H1 (cell line): ENCODE data around the gene IL10. TPM values are rescaled to one million over a fixed set of nuclear protein-coding genes. Genes with fewer than 3 reads are reported as not detected.

Experiments used
- CTCF ChIA-PET: fragments of 300-600 bp; sonication (Branson Sonifier 250); formaldehyde crosslinking; loops from one replicate; lab custom pipeline; 2021; ENCODE audit not compliant: partially characterized antibody; lab: Charles Lee
- POLR2A ChIA-PET: fragments of 300-600 bp; sonication (Branson Sonifier 250); formaldehyde crosslinking; loops from one replicate; lab custom pipeline; 2021; ENCODE audit warnings: inconsistent platforms; ENCODE audit not compliant: partially characterized antibody; lab: Charles Lee
- DNase-seq, 2 experiments: peaks; one replicate each; pipeline versions ENCODE4 v3.0.0 to v3.0.0-alpha.2; 2010 to 2022; ENCODE audit warnings: low spot score in 2 of 2, low read depth in 1 of 2, mixed read lengths in 1 of 2
- FAIRE-seq: peaks from 2 replicates; lab custom pipeline; 2011; peaks lifted over from hg19 to GRCh38; lab: Jason Lieb, UNC
- H2AFZ ChIP-seq: 2 replicates; pipeline ENCODE4 v1.8.1; 2012; ENCODE audit warnings: low read length, inconsistent platforms
- H2AK5ac ChIP-seq: 2 replicates; pipeline ENCODE4 v1.6.1; 2013; ENCODE audit warnings: low read depth, low read length
- H2BK120ac ChIP-seq: replicated peaks from 2 replicates; pipeline ENCODE3; 2013; ENCODE audit warnings: low read depth, low read length, inconsistent platforms
- H2BK12ac ChIP-seq: 2 replicates; pipeline ENCODE4 v1.6.1; 2013; ENCODE audit warnings: low read depth, low read length
- H2BK15ac ChIP-seq: 2 replicates; pipeline ENCODE4 v1.6.1; 2013; ENCODE audit warnings: low read length
- H2BK20ac ChIP-seq: 2 replicates; pipeline ENCODE4 v1.6.1; 2013; ENCODE audit warnings: low read length
- H2BK5ac ChIP-seq: 2 replicates; pipeline ENCODE4 v1.6.1; 2013; ENCODE audit warnings: low read depth, low read length
- H3K14ac ChIP-seq: 2 replicates; pipeline ENCODE4 v1.6.1; 2013; ENCODE audit warnings: inconsistent platforms; ENCODE audit not compliant: insufficient read length
- H3K18ac ChIP-seq: 2 replicates; pipeline ENCODE4 v1.6.1; 2013; ENCODE audit warnings: low read length; ENCODE audit errors: extremely low read depth
- H3K23ac ChIP-seq: 2 replicates; pipeline ENCODE4 v1.6.1; 2013; ENCODE audit warnings: inconsistent platforms; ENCODE audit not compliant: insufficient read length
- H3K23me2 ChIP-seq: 2 replicates; pipeline ENCODE4 v1.6.1; 2013; ENCODE audit warnings: low read depth, low read length
- H3K27ac ChIP-seq: 2 replicates; pipeline ENCODE4 v1.6.1; 2011; ENCODE audit warnings: low read depth, low read length, inconsistent platforms
- H3K27me3 ChIP-seq, 4 experiments: replicated peaks in 1 of 4; 1 replicate in 1 of 4; 2 replicates in 3 of 4; pipeline versions ENCODE4 v1.6.1 to v1.8.1; 2011 to 2013; ENCODE audit warnings: low read length in 3 of 4, mild to moderate bottlenecking in 3 of 4, inconsistent platforms in 2 of 4, mixed read lengths in 2 of 4, moderate library complexity in 1 of 4; ENCODE audit not compliant: control insufficient read depth in 3 of 4, insufficient read depth in 3 of 4; ENCODE audit errors: extremely low read depth in 1 of 4
- H3K36me3 ChIP-seq, 4 experiments: 2 replicates each; pipeline versions ENCODE4 v1.6.1 to v1.8.1; 2011 to 2013; ENCODE audit warnings: mild to moderate bottlenecking in 4 of 4, low read length in 3 of 4, moderate library complexity in 2 of 4, control low read depth in 1 of 4, inconsistent platforms in 1 of 4; ENCODE audit not compliant: insufficient read depth in 4 of 4, control insufficient read depth in 2 of 4
- H3K4ac ChIP-seq: replicated peaks from 2 replicates; pipeline ENCODE3; 2013; ENCODE audit warnings: low read length, low read depth, mixed read lengths, inconsistent platforms; ENCODE audit not compliant: insufficient read length
- H3K4me1 ChIP-seq, 4 experiments: replicated peaks in 1 of 4; 1 replicate in 1 of 4; 2 replicates in 3 of 4; pipeline versions ENCODE4 v1.6.1 to v1.8.1; 2011 to 2013; ENCODE audit warnings: low read length in 3 of 4, inconsistent platforms in 2 of 4, mixed read lengths in 1 of 4; ENCODE audit not compliant: insufficient read depth in 4 of 4, control insufficient read depth in 3 of 4
- H3K4me2 ChIP-seq, 2 experiments: 2 replicates each; pipeline versions ENCODE4 v1.6.1 to v1.8.1; 2011 to 2013; ENCODE audit warnings: low read depth in 2 of 2, low read length in 2 of 2, control low read depth in 1 of 2, inconsistent platforms in 1 of 2, mild to moderate bottlenecking in 1 of 2; ENCODE audit not compliant: insufficient read depth in 1 of 2
- H3K4me3 ChIP-seq, 4 experiments: fragments of 200-600, 300-600 bp in 1 of 4; sonication (generic), shearing (Covaris generic), sonication (Bioruptor Twin) in 1 of 4; 2 replicates each; pipeline versions ENCODE4 v1.5.1 to v1.8.1; 2011 to 2016; ENCODE audit warnings: low read length in 4 of 4, low read depth in 3 of 4, control low read depth in 2 of 4, inconsistent platforms in 2 of 4, mild to moderate bottlenecking in 2 of 4, mixed read lengths in 1 of 4, moderate library complexity in 1 of 4; ENCODE audit not compliant: insufficient read depth in 2 of 4; ENCODE audit errors: extremely low read depth in 1 of 4
- H3K56ac ChIP-seq: replicated peaks from 2 replicates; pipeline ENCODE3; 2013; ENCODE audit warnings: low read depth, mild to moderate bottlenecking, mixed read lengths, low read length, inconsistent platforms; ENCODE audit not compliant: insufficient read length
- H3K79me1 ChIP-seq: 2 replicates; pipeline ENCODE4 v1.6.1; 2013; ENCODE audit warnings: low read depth, low read length, control low read depth
- H3K79me2 ChIP-seq, 2 experiments: 2 replicates each; pipeline versions ENCODE4 v1.6.1 to v1.8.1; 2012 to 2013; ENCODE audit warnings: low read length in 2 of 2, mild to moderate bottlenecking in 2 of 2, inconsistent platforms in 1 of 2; ENCODE audit not compliant: insufficient read depth in 2 of 2, control insufficient read depth in 1 of 2
- H3K9ac ChIP-seq, 4 experiments: replicated peaks in 1 of 4; 1 replicate in 1 of 4; 2 replicates in 3 of 4; pipeline versions ENCODE4 v1.6.1 to v1.8.1; 2011 to 2013; ENCODE audit warnings: low read depth in 3 of 4, low read length in 3 of 4, control low read depth in 2 of 4, mild to moderate bottlenecking in 2 of 4, moderate library complexity in 2 of 4, inconsistent platforms in 1 of 4; ENCODE audit errors: extremely low read depth in 1 of 4
- H3K9me3 ChIP-seq, 2 experiments: 2 replicates each; pipeline versions ENCODE4 v1.6.1 to v1.8.1; 2012 to 2013; ENCODE audit warnings: mild to moderate bottlenecking in 2 of 2, moderate library complexity in 2 of 2, control low read depth in 1 of 2, inconsistent platforms in 1 of 2, low read depth in 1 of 2, low read length in 1 of 2, mixed read lengths in 1 of 2; ENCODE audit not compliant: insufficient read depth in 2 of 2
- H4K20me1 ChIP-seq, 2 experiments: replicated peaks in 1 of 2; 2 replicates each; pipeline versions ENCODE3 to v1.8.1; 2011 to 2013; ENCODE audit warnings: inconsistent platforms in 2 of 2, low read length in 2 of 2, mild to moderate bottlenecking in 1 of 2; ENCODE audit not compliant: insufficient read depth in 2 of 2, control insufficient read depth in 1 of 2
- H4K5ac ChIP-seq: 2 replicates; pipeline ENCODE4 v1.6.1; 2013; ENCODE audit warnings: low read length, low read depth, mixed read lengths, inconsistent platforms; ENCODE audit not compliant: insufficient read length
- H4K8ac ChIP-seq: 2 replicates; pipeline ENCODE4 v1.8.0; 2013; ENCODE audit warnings: mild to moderate bottlenecking, moderate library complexity, low read length, inconsistent platforms; ENCODE audit not compliant: insufficient read depth; ENCODE audit errors: extremely low read depth
- H4K91ac ChIP-seq: replicated peaks from 2 replicates; pipeline ENCODE3; 2013; ENCODE audit warnings: low read length, mixed read lengths, inconsistent platforms; ENCODE audit not compliant: insufficient read length
- CEBPB ChIP-seq: IDR thresholded peaks from 2 replicates; pipeline ENCODE4 v1.6.1; 2012; ENCODE audit warnings: low read depth, low read length
- FOSL1 ChIP-seq: IDR thresholded peaks from 2 replicates; pipeline ENCODE4 v1.6.1; 2011; ENCODE audit warnings: mild to moderate bottlenecking, low read depth, low read length, moderate library complexity; ENCODE audit not compliant: insufficient read depth
- JUN ChIP-seq: IDR thresholded peaks from 2 replicates; pipeline ENCODE4 v1.6.1; 2011; ENCODE audit warnings: low read depth, mild to moderate bottlenecking, improper control_type of control experiment, low read length
- KDM1A ChIP-seq: fragments of 200-600, 300-600 bp; sonication (generic); IDR thresholded peaks from 2 replicates; pipeline ENCODE4 v1.7.1; 2016; ENCODE audit warnings: mild to moderate bottlenecking, low read length, borderline replicate concordance
- POU5F1 ChIP-seq: IDR thresholded peaks from 2 replicates; pipeline ENCODE4 v1.6.1; 2011; ENCODE audit warnings: low read depth, mild to moderate bottlenecking, low read length, moderate library complexity
- RBBP5 ChIP-seq: IDR thresholded peaks from 2 replicates; pipeline ENCODE4 v1.7.1; 2012; ENCODE audit warnings: low read depth, mild to moderate bottlenecking, inconsistent platforms, low read length, moderate library complexity, borderline replicate concordance
- RNF2 ChIP-seq: fragments of 200-900, 300-1000 bp; sonication (generic); IDR thresholded peaks from 2 replicates; pipeline ENCODE4 v1.7.1; 2016; ENCODE audit warnings: borderline replicate concordance, low read depth, mild to moderate bottlenecking, antibody characterized with exemption, low read length; ENCODE audit not compliant: poor library complexity, severe bottlenecking; ENCODE audit errors: missing control alignments
- SAP30 ChIP-seq: fragments of 300-600 bp; sonication (generic); IDR thresholded peaks from 2 replicates; pipeline ENCODE4 v1.7.1; 2012; ENCODE audit warnings: low read length, moderate library complexity, mild to moderate bottlenecking, inconsistent platforms; ENCODE audit not compliant: insufficient read depth, insufficient replicate concordance
- SIX5 ChIP-seq: IDR thresholded peaks from 2 replicates; pipeline ENCODE4 v1.6.1; 2011; ENCODE audit warnings: mild to moderate bottlenecking, low read depth, low read length
- SRF ChIP-seq: IDR thresholded peaks from 2 replicates; pipeline ENCODE4 v1.6.1; 2011; ENCODE audit warnings: mild to moderate bottlenecking, low read depth, low read length, moderate library complexity
- TAF1 ChIP-seq: IDR thresholded peaks from 2 replicates; pipeline ENCODE4 v1.6.1; 2011; ENCODE audit warnings: mild to moderate bottlenecking, low read depth, low read length
- TCF12 ChIP-seq: IDR thresholded peaks from 2 replicates; pipeline ENCODE4 v1.6.1; 2011; ENCODE audit warnings: low read depth, mild to moderate bottlenecking, low read length
- WGBS, 2 experiments: shearing (Covaris generic) in 1 of 2; methylation state at CpG; one replicate each; pipeline versions ENCODE4 v1.1.6 to v1.1.7; 2013 to 2015; ENCODE audit warnings: low lambda C conversion rate in 2 of 2, mixed read lengths in 2 of 2, inconsistent platforms in 1 of 2, low coverage in 1 of 2, missing lambda C conversion rate in 1 of 2; ENCODE audit not compliant: insufficient replicate concordance in 2 of 2, insufficient coverage in 1 of 2, insufficient read length in 1 of 2; ENCODE audit errors: extremely low coverage in 1 of 2, missing lambda C conversion rate in 1 of 2; 5-methylcytosine and 5-hydroxymethylcytosine counted together
- polyA plus RNA-seq, 7 experiments: library from polyadenylated mRNA; depleted of rRNA in 3 of 7; stranded (reverse) in 5 of 7; unstranded in 2 of 7; fragments of >200 nt in 5 of 7; fragments of 200-250 nt in 2 of 7; gene quantifications; 1 replicate in 5 of 7; 2 replicates in 1 of 7; 4 replicates in 1 of 7; pipeline versions ENCODE4 v1.2.1 to v1.2.3, GENCODE V29; 2011 to 2013; ENCODE audit warnings: missing spikeins in 2 of 7, mixed read lengths in 2 of 7
- total RNA-seq: library from RNA; stranded (reverse); fragmentation: NEBNext Ultra II Directional; extraction: Animal tissue kit (Norgen Biotek cat#: 25700); gene quantifications from 2 replicates; pipeline ENCODE4 v1.2.1, GENCODE V29; 2021

IL10 gene
- total and polyA plus RNA-seq, 2 of the 8 experiments (the other 6 are each of a cell fraction or from before 2014, with no cell fraction given), result not detected

DNA sequence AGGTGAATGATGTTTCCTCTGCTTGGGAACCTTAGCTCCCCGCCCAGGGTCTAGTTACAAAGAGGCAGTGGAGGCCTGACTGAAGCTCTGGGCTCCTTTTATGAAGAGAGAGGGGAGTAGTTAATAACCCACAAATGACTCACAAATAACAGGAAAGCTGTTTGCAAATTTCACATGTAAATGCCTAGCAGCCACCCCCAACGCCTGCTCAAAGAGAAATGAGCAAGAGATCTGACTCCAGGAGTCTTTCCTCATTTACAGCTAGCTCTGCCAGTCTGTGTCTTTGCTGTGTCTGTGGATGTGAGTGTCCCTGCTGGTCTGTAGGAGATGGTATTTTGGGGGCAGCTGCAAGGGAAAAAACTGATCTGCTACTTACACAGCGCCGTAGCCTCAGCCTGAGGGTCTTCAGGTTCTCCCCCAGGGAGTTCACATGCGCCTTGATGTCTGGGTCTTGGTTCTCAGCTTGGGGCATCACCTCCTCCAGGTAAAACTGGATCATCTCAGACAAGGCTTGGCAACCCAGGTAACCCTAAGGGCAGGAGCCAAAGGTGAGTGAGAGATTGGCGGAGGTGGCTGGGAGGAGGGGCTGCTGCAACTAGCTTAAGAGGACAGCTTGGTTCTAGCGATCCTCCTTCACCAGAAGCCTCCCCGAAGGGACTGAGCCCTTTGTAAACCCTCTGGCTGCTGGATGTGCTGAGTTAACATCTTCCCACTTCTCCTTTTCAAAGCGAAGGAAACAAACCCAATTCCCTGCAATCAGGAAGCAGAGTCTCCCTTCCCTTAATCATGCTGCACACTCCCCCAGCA is 1.6 kb downstream of the IL10 start, which contains the start of gene IL19:
Gene IL19 (plus strand): TSS at position 243 of the 807 bp plus-strand sequence. CDS start 65,890 bp downstream, outside the sequence.
- H4K91ac ChIP-seq, result no peak within 1 kb of the TSS
- DNase-seq, result no peak
- H3K4me1 ChIP-seq, result no peaks in the 10 kb centered on the region; a peak in 1 of 7 replicates
- H3K27me3 ChIP-seq, result peaks cover 0 to 2% (median 0%) of the 10 kb centered on the region in 4 experiments; a peak in 1 of 7 replicates
- H2BK12ac ChIP-seq, result no peak within 1 kb of the TSS
- H3K36me3 ChIP-seq, result no peaks in the 10 kb centered on the region
- H3K79me1 ChIP-seq, result no peaks in the 10 kb centered on the region
- no peak within 1 kb of the TSS for H2BK120ac ChIP-seq
- CTCF ChIA-PET, result interaction anchor here (0.7 to 4.6 kb wide), 21 partner anchors 9 to 208 kb away, joined by 3 to 30 read pairs (median 4); partner anchors contain the start of gene DYRK3
- no peak within 1 kb of the TSS for H3K23ac ChIP-seq
- WGBS, 2 experiments, result 76% methylated on average over 9 of the region's 9 CpGs; no CpG with 5 or more reads in 1 of the 2 experiments
- no peak within 1 kb of the TSS for H3K4me3 ChIP-seq
- no peak within 1 kb of the TSS for H4K8ac ChIP-seq
- FAIRE-seq, result no peak
- no peaks in the 10 kb centered on the region for H3K79me2 ChIP-seq
- H4K20me1 ChIP-seq, result no peaks in the 10 kb centered on the region
- no peak within 1 kb of the TSS for H3K56ac ChIP-seq
- no peak within 1 kb of the TSS for H3K18ac ChIP-seq
- no peak for TF ChIP-seq TAF1
- TF ChIP-seq SRF, result no peak
- TF ChIP-seq RNF2, result no peak
- TF ChIP-seq KDM1A, result no peak
- TF ChIP-seq SAP30, result no peak
- no peak for TF ChIP-seq POU5F1
- no peak for TF ChIP-seq JUN
- TF ChIP-seq SIX5, result no peak
- TF ChIP-seq FOSL1, result no peak
- no peak for TF ChIP-seq CEBPB
- TF ChIP-seq RBBP5, result no peak
- no peak for TF ChIP-seq TCF12
- H3K4me2 ChIP-seq, result no peak within 1 kb of the TSS
- H2BK5ac ChIP-seq, result no peak within 1 kb of the TSS
- H3K23me2 ChIP-seq, result no peaks in the 10 kb centered on the region; the same call in 1 of the 2 replicates
- no peak within 1 kb of the TSS for H2BK15ac ChIP-seq
- no peak within 1 kb of the TSS for H2AK5ac ChIP-seq
- H3K9me3 ChIP-seq, result no peaks in the 10 kb centered on the region
- H2AFZ ChIP-seq, result no peak within 1 kb of the TSS
- POLR2A ChIA-PET, result interaction anchor here (1.2 kb wide), 1 partner anchor 8 kb away, joined by 3 read pairs; no protein-coding TSS in a partner anchor
- H3K9ac ChIP-seq, result no peak within 1 kb of the TSS; a peak in 1 of 7 replicates
- H4K5ac ChIP-seq, result no peak within 1 kb of the TSS
- no peak within 1 kb of the TSS for H3K27ac ChIP-seq
- no peak within 1 kb of the TSS for H3K4ac ChIP-seq
- no peak within 1 kb of the TSS for H3K14ac ChIP-seq
- H2BK20ac ChIP-seq, result no peak within 1 kb of the TSS
